Stimulated activated CD4-positive, alpha-beta T cell treated with anti-CD3 and anti-CD28 coated beads, TNF-alpha, amount 100 ng/mL, for 1 hour (primary cell): ENCODE data around the gene SKIDA1.

ENCODE experiments used
- DNase-seq, 3 donors: peaks; one replicate each; pipeline ENCODE4 v3.0.0-alpha.2; 2020; ENCODE audit warnings: low read depth in 3 of 3, low spot score in 1 of 3

Gene SKIDA1

DNA sequence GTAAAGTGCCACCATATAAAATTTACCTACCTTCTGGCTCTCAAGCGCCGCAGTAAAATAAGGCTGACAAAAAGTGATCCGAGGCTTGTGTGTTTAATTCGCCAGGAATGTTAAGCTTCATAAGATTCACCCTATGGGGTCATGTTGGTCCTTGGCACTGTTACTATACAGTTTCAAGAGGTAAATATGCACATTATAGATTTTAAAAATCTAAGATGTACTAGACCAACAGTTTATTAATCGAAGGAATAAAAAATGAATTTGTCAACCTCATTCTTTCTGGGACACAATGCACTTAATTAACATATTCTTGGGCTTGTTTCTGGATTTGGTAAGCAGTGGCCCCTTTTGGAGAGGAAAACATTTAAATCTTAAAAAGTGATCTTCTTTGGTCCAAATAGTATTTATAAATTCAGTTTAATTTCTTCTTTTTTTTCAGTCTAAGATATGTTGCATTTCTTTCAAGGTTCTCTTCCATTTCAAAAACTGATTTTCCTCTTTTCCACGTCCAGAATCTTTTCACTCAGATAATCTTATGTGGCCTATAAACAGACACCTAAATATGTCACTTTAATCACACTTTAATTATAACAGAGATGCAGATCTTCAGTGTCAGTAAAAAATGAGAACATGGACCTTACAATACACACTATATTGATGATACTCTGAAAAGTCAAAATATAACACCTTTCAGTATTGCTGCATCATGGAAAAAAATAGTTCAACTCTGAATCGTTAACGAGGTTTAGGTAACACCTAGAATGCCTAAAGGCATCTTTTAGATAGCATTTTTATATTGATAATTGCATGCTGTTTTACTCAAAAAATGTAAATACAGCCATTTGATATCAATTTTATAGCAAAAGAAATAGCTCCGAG, 3.8 kb upstream of the SKIDA1 start:
- no peak for DNase-seq

GRCh38 chr10:21528236-21529031, 3.0 kb upstream of the SKIDA1 start:
- DNase-seq: no peak

GRCh38 chr10:21527598-21528235, 2.2 kb upstream of the SKIDA1 start:
- DNase-seq: no peak

- peak in 1 of 3 donors; percentile 28 for DNase-seq
These were observed 1.5 kb upstream of the SKIDA1 start for GRCh38 chr10:21526860-21527597.

GRCh38 chr10:21526188-21526859, 842 bp upstream of the SKIDA1 start:
- DNase-seq: peak in 1 of 3 donors; percentile 58

DNA sequence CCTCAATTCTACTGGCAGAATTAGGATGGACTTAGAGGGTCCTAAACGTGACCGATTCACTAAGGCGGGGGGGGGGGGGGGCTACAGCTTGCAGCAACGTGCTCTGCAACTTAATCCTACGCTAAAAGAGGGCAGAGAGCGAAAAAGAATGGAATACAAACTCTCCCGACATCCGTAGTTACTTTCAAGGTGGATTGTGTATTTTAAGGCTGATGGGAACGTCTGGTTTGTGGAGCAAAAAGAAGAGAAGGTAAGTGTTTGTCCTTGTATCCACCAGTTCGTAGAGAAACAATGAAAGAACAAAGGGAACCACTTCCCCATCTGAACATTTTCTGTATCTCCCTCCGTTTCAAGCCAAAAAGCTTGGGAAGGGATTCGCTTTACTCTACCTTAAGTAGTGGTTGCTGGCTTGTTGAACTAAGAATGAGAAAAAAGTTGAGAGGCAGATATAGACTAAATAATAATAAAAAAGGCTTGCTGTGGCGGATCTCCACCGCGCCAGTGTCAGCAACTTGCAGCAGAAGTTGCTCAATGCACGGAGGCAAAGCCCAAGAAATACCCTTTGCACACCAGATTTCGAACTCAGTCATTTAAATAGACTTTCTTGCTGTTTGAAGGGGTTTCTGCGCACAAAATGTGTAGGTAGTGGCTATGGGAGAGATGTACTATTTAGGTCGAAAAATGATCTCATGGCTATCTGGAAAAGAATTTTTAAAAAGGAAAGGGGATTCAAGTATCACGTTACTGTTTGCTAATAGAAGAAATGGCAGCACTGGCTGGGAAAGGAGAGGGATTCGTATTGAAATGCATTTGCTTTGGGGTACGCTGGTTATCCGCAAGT, 736 bp downstream of the SKIDA1 start:
- DNase-seq: no peak

DNA sequence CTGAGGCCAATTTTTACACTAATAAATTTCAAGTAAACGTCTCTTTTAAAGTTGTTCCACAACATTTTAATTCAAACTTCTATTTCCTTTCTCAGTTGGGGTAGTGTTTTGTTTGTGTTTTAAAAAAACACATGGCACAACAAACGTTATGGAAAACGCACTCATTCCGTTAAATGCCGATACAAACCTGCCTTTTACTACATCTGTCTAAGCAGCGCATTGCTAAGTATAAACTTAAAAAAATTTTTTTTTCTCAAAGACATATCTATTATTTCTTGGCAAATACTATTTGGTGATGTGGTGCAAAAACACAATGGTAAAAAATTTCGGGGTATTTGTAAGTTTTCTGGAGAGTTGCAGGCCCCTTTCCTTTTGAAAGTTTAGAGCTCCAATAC, 1.4 kb downstream of the SKIDA1 start:
- no peak for DNase-seq

DNA sequence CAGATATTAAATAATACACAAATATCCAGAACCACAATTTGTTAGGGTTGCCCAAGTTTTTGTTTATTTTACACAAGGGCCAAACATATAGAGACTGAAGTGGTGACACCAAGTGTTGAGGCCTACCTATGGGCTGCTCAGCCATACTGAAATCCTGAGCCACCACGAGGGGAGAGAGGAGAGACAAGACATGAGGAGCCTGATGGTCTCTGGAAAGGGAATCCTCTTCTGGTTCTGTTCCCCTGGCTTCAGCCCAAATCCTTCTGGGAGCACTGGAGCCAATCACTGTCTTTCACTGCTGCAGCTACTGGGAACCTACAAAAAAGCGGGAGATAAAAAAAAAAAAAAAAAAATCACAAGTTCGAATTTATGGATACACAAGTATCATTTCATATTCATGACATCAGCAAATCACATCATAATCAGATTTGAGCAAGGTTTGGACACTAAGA, 1.9 kb downstream of the SKIDA1 start:
- DNase-seq: no peak

DNA sequence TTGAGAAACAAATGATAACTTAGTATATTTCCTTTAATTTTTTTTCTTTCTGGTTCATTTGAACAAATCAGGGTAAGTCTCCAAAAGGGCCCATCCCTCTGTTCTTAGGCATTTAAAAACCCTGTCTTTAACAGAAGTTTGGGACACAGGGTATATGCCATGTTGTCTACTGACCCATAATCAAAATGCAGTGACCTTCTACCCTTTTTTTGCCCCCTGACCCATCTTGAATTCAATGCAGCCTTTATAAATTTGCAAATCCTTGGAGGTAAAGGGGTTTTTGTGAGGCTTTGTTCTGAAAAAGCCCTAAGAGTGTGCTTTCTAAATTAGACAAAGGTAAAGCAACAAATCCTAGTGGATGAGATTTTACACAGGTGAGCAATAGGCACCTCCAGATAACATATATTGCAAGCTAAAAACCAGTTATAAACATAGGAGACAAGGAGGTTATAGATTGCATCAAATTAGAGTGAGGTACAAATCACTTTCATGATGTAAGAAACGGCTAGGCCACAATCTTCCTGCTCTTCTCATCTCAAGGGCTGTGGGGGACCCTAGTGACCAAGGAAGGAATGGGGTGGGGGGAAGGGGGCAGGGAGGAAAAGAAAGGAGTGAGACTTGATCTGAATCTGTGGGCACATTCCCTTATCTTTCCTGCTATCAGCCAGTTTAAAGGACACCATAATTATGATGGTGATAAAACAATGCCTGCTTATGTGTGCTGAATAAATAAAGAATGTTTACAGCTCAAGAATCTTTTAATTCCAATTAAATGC, 2.7 kb downstream of the SKIDA1 start:
- DNase-seq: no peak

GRCh38 chr10:21521751-21522533, 3.5 kb downstream of the SKIDA1 start:
- DNase-seq: no peak

- DNase-seq: no peak
These were observed 4.5 kb downstream of the SKIDA1 start for GRCh38 chr10:21520949-21521348.

DNA sequence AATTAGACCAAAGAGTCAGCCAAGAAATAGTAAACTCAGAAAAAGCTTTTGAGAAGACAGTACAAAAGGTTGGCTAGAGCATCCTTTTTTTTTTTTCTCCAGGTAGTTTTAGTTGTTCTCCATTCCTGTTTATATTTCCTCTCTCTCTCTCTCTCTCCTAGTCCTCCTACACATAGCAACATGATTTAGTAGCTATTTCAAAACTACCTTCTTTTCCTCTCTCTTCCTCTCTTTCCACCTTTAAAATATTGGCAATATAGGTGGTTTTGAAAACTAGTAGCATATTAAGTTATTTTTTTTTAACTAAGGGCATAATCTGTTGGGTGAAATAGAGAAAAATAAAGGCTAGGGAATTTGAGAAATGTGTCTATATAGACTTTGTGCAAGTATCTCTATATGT, 5.0 kb downstream of the SKIDA1 start:
- no peak for DNase-seq

GRCh38 chr10:21519941-21520436, 5.5 kb downstream of the SKIDA1 start:
- no peak for DNase-seq

GRCh38 chr10:21519397-21519933, 6.0 kb downstream of the SKIDA1 start:
- no peak for DNase-seq

- no peak for DNase-seq
These were observed 6.7 kb downstream of the SKIDA1 start for GRCh38 chr10:21518641-21519396.

DNA sequence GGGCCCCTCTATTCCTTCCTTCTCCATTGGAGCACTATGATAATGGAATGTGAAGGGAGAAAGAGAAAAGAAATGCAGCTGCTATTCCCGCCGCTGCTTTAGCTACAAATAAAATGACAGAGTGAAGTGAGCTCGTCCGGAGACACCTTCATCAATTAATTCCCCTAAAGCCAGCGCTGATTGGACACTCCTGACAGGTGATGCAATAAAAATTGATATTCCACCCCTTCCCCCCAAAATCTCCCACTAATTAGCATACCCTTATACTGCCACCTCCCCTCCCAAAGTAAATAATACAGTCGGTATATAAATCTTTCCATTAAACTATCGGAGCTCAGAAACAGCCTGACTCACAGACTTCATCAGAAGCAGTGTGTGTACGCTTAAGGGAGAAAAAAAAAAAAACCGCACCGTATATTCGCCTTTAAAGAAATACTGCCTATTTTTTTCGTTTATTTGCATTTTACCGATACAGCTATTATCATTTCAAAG, 7.3 kb downstream of the SKIDA1 start:
- no peak for DNase-seq
